Ovary (tissue), 3 donors: ENCODE results near the gene TMBIM6.

Source experiments
- EP300 ChIP-seq: sonication (generic); formaldehyde crosslinking; IDR thresholded peaks from one replicate; pipeline ENCODE4 v1.6.1; 2017; ENCODE audit warnings: antibody characterized with exemption
- POLR2A ChIP-seq: fragments of 450-650 bp; IDR thresholded peaks from one replicate; pipeline ENCODE4 v1.6.1; 2017; ENCODE audit warnings: antibody characterized with exemption, mild to moderate bottlenecking, moderate library complexity
- TF ChIP-seq, protein P1 (sequence below), 3 donors: fragments of 450-650 bp in 2 of 3; fragments of 200-600 bp in 1 of 3; IDR thresholded peaks; one replicate each; pipeline versions ENCODE4 v1.5.1 to v1.8.0; 2016 to 2022; ENCODE audit warnings: antibody characterized with exemption in 3 of 3, mild to moderate bottlenecking in 1 of 3
- donor health status: DM: no; HTN: no; CAD: no.

DNA sequence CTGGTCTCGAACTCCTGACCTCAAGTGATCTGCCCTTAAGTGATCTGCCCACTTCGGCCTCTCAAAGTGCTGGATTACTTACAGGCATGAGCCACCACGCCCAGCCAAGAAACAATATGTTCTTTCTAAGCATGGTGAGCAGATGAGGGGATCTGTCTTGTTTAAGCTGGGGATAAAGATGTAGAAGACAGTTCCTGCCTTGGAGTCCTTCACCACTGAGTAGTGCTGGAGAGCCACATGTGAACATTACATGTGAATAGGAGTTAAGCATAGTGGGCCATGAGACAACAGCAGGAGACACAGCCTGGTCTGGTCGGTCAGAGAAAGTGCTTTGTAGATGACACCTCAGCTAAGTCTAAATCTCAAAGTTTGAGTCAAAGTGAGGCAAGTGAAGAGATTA, 26.0 kb downstream of the TMBIM6 start:
- no peak for TF ChIP-seq EP300
- TF ChIP-seq POLR2A: no peak
- TF ChIP-seq, protein P1, sequence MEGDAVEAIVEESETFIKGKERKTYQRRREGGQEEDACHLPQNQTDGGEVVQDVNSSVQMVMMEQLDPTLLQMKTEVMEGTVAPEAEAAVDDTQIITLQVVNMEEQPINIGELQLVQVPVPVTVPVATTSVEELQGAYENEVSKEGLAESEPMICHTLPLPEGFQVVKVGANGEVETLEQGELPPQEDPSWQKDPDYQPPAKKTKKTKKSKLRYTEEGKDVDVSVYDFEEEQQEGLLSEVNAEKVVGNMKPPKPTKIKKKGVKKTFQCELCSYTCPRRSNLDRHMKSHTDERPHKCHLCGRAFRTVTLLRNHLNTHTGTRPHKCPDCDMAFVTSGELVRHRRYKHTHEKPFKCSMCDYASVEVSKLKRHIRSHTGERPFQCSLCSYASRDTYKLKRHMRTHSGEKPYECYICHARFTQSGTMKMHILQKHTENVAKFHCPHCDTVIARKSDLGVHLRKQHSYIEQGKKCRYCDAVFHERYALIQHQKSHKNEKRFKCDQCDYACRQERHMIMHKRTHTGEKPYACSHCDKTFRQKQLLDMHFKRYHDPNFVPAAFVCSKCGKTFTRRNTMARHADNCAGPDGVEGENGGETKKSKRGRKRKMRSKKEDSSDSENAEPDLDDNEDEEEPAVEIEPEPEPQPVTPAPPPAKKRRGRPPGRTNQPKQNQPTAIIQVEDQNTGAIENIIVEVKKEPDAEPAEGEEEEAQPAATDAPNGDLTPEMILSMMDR (IDR thresholded peaks at IDR 0.05): no peak
